Activated T-helper 9 cell treated with anti-CD3 and anti-CD28 coated beads, Interleukin-2, amount 50 U/mL, for 16 hours (primary cell): ENCODE data around the gene RAP2B.
"Not testable (repeated sequence)": the region's sequence is repeated elsewhere in the genome, so short reads cannot be mapped to it uniquely, and the experiment has no call there.

Experiments used
- DNase-seq: peaks from one replicate; pipeline ENCODE4 v3.0.0-alpha.2; 2020; ENCODE audit warnings: low read depth

RAP2B gene

GRCh38 chr3:153193786-153194476 lies 31.9 kb downstream of the RAP2B start:
- not testable (repeated sequence) for DNase-seq

GRCh38 chr3:153195349-153195879 lies 33.4 kb downstream of the RAP2B start:
- no peak for DNase-seq

GRCh38 chr3:153209596-153209995 lies 47.6 kb downstream of the RAP2B start:
- no peak for DNase-seq

- no peak for DNase-seq
Observed at GRCh38 chr3:153210146-153210545, 48.1 kb downstream of the RAP2B start.

- DNase-seq = no peak
Observed at GRCh38 chr3:153210660-153211059, 48.6 kb downstream of the RAP2B start.

GRCh38 chr3:153215497-153215896 lies 53.5 kb downstream of the RAP2B start:
- no peak for DNase-seq

GRCh38 chr3:153215966-153216365 lies 53.9 kb downstream of the RAP2B start:
- DNase-seq = no peak

- no peak for DNase-seq
Observed at GRCh38 chr3:153216928-153217327, 54.9 kb downstream of the RAP2B start.

GRCh38 chr3:153219146-153219545 lies 57.1 kb downstream of the RAP2B start:
- DNase-seq = no peak
